HEK293T (cell line): Measurements from ENCODE around the gene MIEN1.

Experiments
- CTCF ChIA-PET: fragments of 350-600 bp; formaldehyde crosslinking; extraction: SDS; loops from one replicate; lab custom pipeline; 2021; ENCODE audit warnings: antibody characterized with exemption, inconsistent platforms; lab: Yijun Ruan, JAX
- POLR2A ChIA-PET: fragments of 350-600 bp; formaldehyde crosslinking; extraction: SDS; loops from one replicate; lab custom pipeline; 2020; ENCODE audit warnings: antibody characterized with exemption, inconsistent platforms; lab: Yijun Ruan, JAX
- DNase-seq: peaks from one replicate; pipeline ENCODE4 v3.0.0; 2012; ENCODE audit warnings: mixed read lengths; ENCODE audit errors: extremely low spot score
- ARNT ChIP-seq: fragments of 450-650 bp; IDR thresholded peaks from 2 replicates; pipeline ENCODE4 v1.6.1; 2017; ENCODE audit warnings: mild to moderate bottlenecking
- BHLHE40 ChIP-seq: fragments of 450-650 bp; IDR thresholded peaks from 2 replicates; pipeline ENCODE4 v1.6.1; 2016; ENCODE audit warnings: mild to moderate bottlenecking, moderate library complexity, borderline replicate concordance
- CTBP1 ChIP-seq: fragments of 450-650 bp; IDR thresholded peaks from 2 replicates; pipeline ENCODE4 v1.6.1; 2016; ENCODE audit warnings: borderline replicate concordance
- ELF4 ChIP-seq: fragments of 450-650 bp; IDR thresholded peaks from 2 replicates; pipeline ENCODE4 v1.6.1; 2017; ENCODE audit warnings: antibody characterized with exemption
- FOXA1 ChIP-seq: fragments of 450-650 bp; IDR thresholded peaks from 2 replicates; pipeline ENCODE4 v1.6.1; 2016; ENCODE audit warnings: mild to moderate bottlenecking
- FOXK2 ChIP-seq: fragments of 450-650 bp; IDR thresholded peaks from 2 replicates; pipeline ENCODE4 v1.6.1; 2016; ENCODE audit warnings: mild to moderate bottlenecking
- FOXM1 ChIP-seq: fragments of 450-650 bp; IDR thresholded peaks from 2 replicates; pipeline ENCODE4 v1.6.1; 2017; ENCODE audit warnings: mild to moderate bottlenecking, borderline replicate concordance
- HDGF ChIP-seq: fragments of 450-650 bp; IDR thresholded peaks from 2 replicates; pipeline ENCODE4 v1.6.1; 2017; ENCODE audit warnings: antibody characterized with exemption, borderline replicate concordance
- L3MBTL2 ChIP-seq: fragments of 450-650 bp; conservative IDR thresholded peaks from 2 replicates; pipeline ENCODE4 v1.6.1; 2016; ENCODE audit warnings: mild to moderate bottlenecking
- LEF1 ChIP-seq: fragments of 450-650 bp; IDR thresholded peaks from 2 replicates; pipeline ENCODE4 v1.6.1; 2017; ENCODE audit warnings: mild to moderate bottlenecking, borderline replicate concordance
- NFRKB ChIP-seq: fragments of 450-650 bp; IDR thresholded peaks from 2 replicates; pipeline ENCODE4 v1.6.1; 2016; ENCODE audit warnings: mild to moderate bottlenecking, moderate library complexity
- PKNOX1 ChIP-seq: fragments of 450-650 bp; IDR thresholded peaks from 2 replicates; pipeline ENCODE4 v1.6.1; 2016
- SP1 ChIP-seq: fragments of 450-650 bp; IDR thresholded peaks from 2 replicates; pipeline ENCODE4 v1.6.1; 2017
- SUZ12 ChIP-seq: fragments of 450-650 bp; IDR thresholded peaks from 2 replicates; pipeline ENCODE4 v1.6.1; 2016; ENCODE audit warnings: mild to moderate bottlenecking
- TARDBP ChIP-seq: fragments of 450-650 bp; IDR thresholded peaks from 2 replicates; pipeline ENCODE4 v1.6.1; 2016
- ZNF384 ChIP-seq: fragments of 450-650 bp; IDR thresholded peaks from 2 replicates; pipeline ENCODE4 v1.6.1; 2016

MIEN1 gene

GRCh38 chr17:39703913-39704312 is 26.4 kb downstream of the MIEN1 start:
- CTCF ChIA-PET: interaction anchor here (1.1 kb wide), 1 partner anchor 50 kb away, joined by 4 read pairs; no protein-coding TSS in a partner anchor
- TF ChIP-seq BHLHE40: no peak
- TF ChIP-seq FOXK2: no peak
- no peak for TF ChIP-seq FOXM1
- TF ChIP-seq CTBP1: no peak
- TF ChIP-seq SUZ12: no peak
- no peak for TF ChIP-seq LEF1
- no peak for TF ChIP-seq ELF4
- TF ChIP-seq ARNT: no peak
- no peak for TF ChIP-seq HDGF
- TF ChIP-seq FOXA1: no peak
- TF ChIP-seq PKNOX1: no peak
- TF ChIP-seq SP1: no peak
- TF ChIP-seq ZNF384: no peak
- no peak for TF ChIP-seq L3MBTL2
- TF ChIP-seq TARDBP: no peak
- POLR2A ChIA-PET: interaction anchor here (0.8 to 1.2 kb wide), 2 partner anchors 26 to 195 kb away, joined by 3 to 4 read pairs; no protein-coding TSS in a partner anchor

GRCh38 chr17:39702901-39703893 is 27.1 kb downstream of the MIEN1 start:
- CTCF ChIA-PET: interaction anchor here (1.1 kb wide), 1 partner anchor 49 kb away, joined by 4 read pairs; no protein-coding TSS in a partner anchor
- POLR2A ChIA-PET: interaction anchor here (0.8 to 1.2 kb wide), 2 partner anchors 26 to 194 kb away, joined by 3 to 4 read pairs; no protein-coding TSS in a partner anchor
- no peak for TF ChIP-seq HDGF
- no peak for TF ChIP-seq ELF4
- TF ChIP-seq ZNF384: no peak
- TF ChIP-seq ARNT: no peak
- no peak for TF ChIP-seq SP1
- no peak for TF ChIP-seq FOXK2
- DNase-seq: no peak

More at GRCh38 chr17:39703913-39704312, 26.4 kb downstream of the MIEN1 start:
- DNase-seq: no peak

GRCh38 chr17:39701784-39702422 is 28.4 kb downstream of the MIEN1 start:
- ChIA-PET POLR2A (interaction anchor here (0.9 to 4.5 kb wide), 2 partner anchors 9 to 12 kb away, joined by 3 to 84 read pairs; partner anchors contain the start of gene PGAP3), CTCF (interaction anchor here (1.2 kb wide), 1 partner anchor 29 kb away, joined by 3 read pairs; the partner anchor contains the start of gene MIEN1)
- no peak for DNase-seq

GRCh38 chr17:39701012-39701783 is 29.1 kb downstream of the MIEN1 start:
- no peak for DNase-seq
- ChIA-PET POLR2A (interaction anchor here (0.9 to 4.5 kb wide), 9 partner anchors 8 to 502 kb away, joined by 3 to 84 read pairs (median 7); partner anchors contain the start of genes MIEN1, PGAP3 and RPL19), CTCF (interaction anchor here (1.2 to 2.0 kb wide), 2 partner anchors 29 kb away, joined by 3 to 8 read pairs; partner anchors contain the start of gene MIEN1)
- no peak for TF ChIP-seq FOXA1
- TF ChIP-seq L3MBTL2: no peak
- no peak for TF ChIP-seq FOXK2
- TF ChIP-seq LEF1: no peak
- no peak for TF ChIP-seq ARNT
- TF ChIP-seq CTBP1: no peak
- TF ChIP-seq PKNOX1: no peak
- TF ChIP-seq BHLHE40: no peak
- TF ChIP-seq FOXM1: no peak
- no peak for TF ChIP-seq SP1
- TF ChIP-seq NFRKB: no peak

More at GRCh38 chr17:39701784-39702422, 28.4 kb downstream of the MIEN1 start:
- TF ChIP-seq PKNOX1 (no peak), NFRKB (no peak)
